ENCODE results near the gene SLC1A2. TPM values are rescaled to one million over a fixed set of nuclear protein-coding genes. Genes with fewer than 3 reads are reported as not detected.
"Not testable (repeated sequence)": the region's sequence is repeated elsewhere in the genome, so short reads cannot be mapped to it uniquely, and the experiment has no call there.

SLC1A2 gene
- total RNA-seq, 4 donors from 2014 or later, result 1.0 to 11.5 (median 5.0) TPM

GRCh38 chr11:35231076-35231860, 188.1 kb downstream of the SLC1A2 start:
- H3K36me3 ChIP-seq, result no peaks in the 10 kb centered on the region
- TF ChIP-seq CTCF (IDR thresholded peaks at IDR 0.05), result no peak
- TF ChIP-seq POLR2A (IDR thresholded peaks at IDR 0.05), result no peak
- no peak overlapping the region for H3K4me3 ChIP-seq
- no peak overlapping the region for H3K27ac ChIP-seq
- no peaks in the 10 kb centered on the region for H3K27me3 ChIP-seq
- DNase-seq, result no peak
- no peaks in the 10 kb centered on the region for H3K9me3 ChIP-seq
- intact Hi-C loops (cut with DNase I; ENCODE audit: low total_unique reads), result no loop called here
- no peaks in the 10 kb centered on the region for H3K4me1 ChIP-seq

DNA sequence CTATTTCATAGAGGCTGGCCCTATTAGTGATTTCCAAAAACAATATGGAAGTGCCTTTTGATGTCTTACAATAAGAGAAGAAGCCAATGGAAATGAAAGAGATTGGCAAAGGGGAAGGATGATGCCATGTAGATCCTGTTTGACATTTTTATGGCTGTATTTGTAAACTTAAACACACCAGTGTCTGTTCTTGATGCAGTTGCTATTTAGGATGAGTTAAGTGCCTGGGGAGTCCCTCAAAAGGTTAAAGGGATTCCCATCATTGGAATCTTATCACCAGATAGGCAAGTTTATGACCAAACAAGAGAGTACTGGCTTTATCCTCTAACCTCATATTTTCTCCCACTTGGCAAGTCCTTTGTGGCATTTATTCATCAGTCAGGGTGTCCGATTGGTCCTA, 189.0 kb downstream of the SLC1A2 start:
- Histone ChIP-seq H3K4me3 (no peak overlapping the region), H3K27ac (peak overlapping the region in 1 of 2 donors; percentile 0), H3K4me1 (no peaks in the 10 kb centered on the region), H3K36me3 (no peaks in the 10 kb centered on the region), H3K27me3 (no peaks in the 10 kb centered on the region), H3K9me3 (no peaks in the 10 kb centered on the region)
- DNase-seq, result no peak
- intact Hi-C loops (cut with DNase I; ENCODE audit: low total_unique reads), result no loop called here
- TF ChIP-seq CTCF (IDR thresholded peaks at IDR 0.05) (no peak), POLR2A (IDR thresholded peaks at IDR 0.05) (no peak)

- H3K9me3 ChIP-seq, result no peaks in the 10 kb centered on the region
- peak overlapping the region in 1 of 2 donors; percentile 28 for H3K27ac ChIP-seq
- no peak overlapping the region for H3K4me3 ChIP-seq
- intact Hi-C loops (cut with DNase I; ENCODE audit: low total_unique reads), result no loop called here
- no peaks in the 10 kb centered on the region for H3K4me1 ChIP-seq
- H3K36me3 ChIP-seq, result no peaks in the 10 kb centered on the region
- TF ChIP-seq POLR2A (IDR thresholded peaks at IDR 0.05), result no peak
- TF ChIP-seq CTCF (IDR thresholded peaks at IDR 0.05), result no peak
- DNase-seq, result no peak
- H3K27me3 ChIP-seq, result no peaks in the 10 kb centered on the region
Observed at GRCh38 chr11:35228328-35228725, 191.0 kb downstream of the SLC1A2 start.

DNA sequence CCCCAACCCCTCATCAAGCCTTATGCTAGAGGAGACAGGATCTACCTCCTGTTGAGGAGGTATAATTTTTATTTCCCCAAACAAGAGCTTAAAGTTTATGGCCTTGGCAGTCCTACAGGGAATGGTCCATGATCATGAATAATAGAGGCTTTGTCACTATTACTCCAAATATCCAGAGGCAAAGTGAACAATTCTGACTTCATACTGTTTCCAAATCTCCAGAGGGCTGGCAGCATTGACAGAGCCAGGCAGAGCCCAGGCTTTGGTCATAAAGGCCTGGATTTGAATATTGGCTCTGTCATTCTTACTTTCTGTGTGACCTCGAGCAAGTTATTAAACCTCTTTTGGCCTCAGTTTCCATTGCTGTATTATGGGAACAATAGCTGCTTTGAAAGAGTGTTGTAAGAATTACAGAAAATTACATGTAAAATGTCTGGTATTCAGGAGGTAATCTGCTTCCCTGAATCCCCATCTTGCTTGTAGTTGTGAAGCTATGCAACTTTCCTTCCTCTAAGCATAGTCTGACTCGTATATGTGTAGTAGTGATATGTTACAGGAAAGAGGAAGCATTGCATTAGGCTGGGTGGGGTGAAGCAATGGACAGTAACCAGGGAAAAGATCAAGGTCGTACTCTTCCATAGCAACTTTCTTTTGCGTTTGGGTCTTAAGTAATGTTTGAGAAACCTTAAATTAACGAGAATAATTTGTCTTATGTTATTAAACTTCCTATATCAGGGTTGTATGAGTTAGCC, 191.6 kb downstream of the SLC1A2 start:
- no peak overlapping the region for H3K4me3 ChIP-seq
- no peaks in the 10 kb centered on the region for H3K4me1 ChIP-seq
- TF ChIP-seq POLR2A (IDR thresholded peaks at IDR 0.05) (no peak), CTCF (IDR thresholded peaks at IDR 0.05) (no peak)
- no peaks in the 10 kb centered on the region for H3K9me3 ChIP-seq
- intact Hi-C loops (cut with DNase I; ENCODE audit: low total_unique reads), result no loop called here
- no peaks in the 10 kb centered on the region for H3K36me3 ChIP-seq
- DNase-seq, result no peak
- peak overlapping the region in 1 of 2 donors; percentile 28 for H3K27ac ChIP-seq
- H3K27me3 ChIP-seq, result no peaks in the 10 kb centered on the region

GRCh38 chr11:35226756-35227155, 192.6 kb downstream of the SLC1A2 start:
- H3K27me3 ChIP-seq; DNase-seq; intact Hi-C loops (cut with DNase I; ENCODE audit: low total_unique reads); H3K4me3 ChIP-seq; H3K9me3 ChIP-seq; H3K4me1 ChIP-seq; H3K36me3 ChIP-seq: not testable (repeated sequence)
- H3K27ac ChIP-seq, result peak overlapping the region in 1 of 2 donors; percentile 65

Measured in uterus (tissue), 4 donors.